MM.1S (cell line): ENCODE measurements around the gene SPHK1.
"Not testable (repeated sequence)": the region's sequence is repeated elsewhere in the genome, so short reads cannot be mapped to it uniquely, and the experiment has no call there.

Experiments used
- DNase-seq: peaks from one replicate; pipeline ENCODE4 v3.0.0-alpha.2; 2015
- H2AFZ ChIP-seq: fragments of 300-600 bp; sonication (generic); 2 replicates; pipeline ENCODE4 v1.6.0; 2016; ENCODE audit warnings: antibody characterized with exemption, low read length
- H3F3A ChIP-seq: fragments of 300-600 bp; sonication (generic); 2 replicates; pipeline ENCODE4 v1.6.1; 2016; ENCODE audit warnings: mild to moderate bottlenecking, antibody characterized with exemption, low read length, moderate library complexity, mixed read lengths; ENCODE audit not compliant: insufficient read depth
- H3K27ac ChIP-seq: fragments of 300-600 bp; sonication (generic); 2 replicates; pipeline ENCODE4 v1.5.1; 2016; ENCODE audit warnings: mild to moderate bottlenecking, low read length
- H3K27me3 ChIP-seq: fragments of 300-600 bp; sonication (generic); replicated peaks from 2 replicates; pipeline ENCODE4 v1.6.0; 2016; ENCODE audit warnings: low read length; ENCODE audit not compliant: insufficient read depth
- H3K36me3 ChIP-seq: fragments of 300-600 bp; sonication (generic); replicated peaks from 2 replicates; pipeline ENCODE4 v1.6.1; 2016; ENCODE audit warnings: mild to moderate bottlenecking, low read length, mixed read lengths; ENCODE audit not compliant: insufficient read depth
- H3K4me1 ChIP-seq: fragments of 300-600 bp; sonication (generic); 2 replicates; pipeline ENCODE4 v1.6.1; 2016; ENCODE audit warnings: low read length, mixed read lengths
- H3K4me2 ChIP-seq: fragments of 300-600 bp; sonication (generic); 2 replicates; pipeline ENCODE4 v1.6.0; 2016; ENCODE audit warnings: low read depth, low read length
- H3K4me3 ChIP-seq: fragments of 300-600 bp; sonication (generic); 2 replicates; pipeline ENCODE4 v1.5.1; 2016; ENCODE audit warnings: low read length, mixed read lengths
- H3K79me2 ChIP-seq: fragments of 300-600 bp; sonication (generic); 2 replicates; pipeline ENCODE4 v1.6.1; 2016; ENCODE audit warnings: mixed run types, low read length, mixed read lengths
- H3K9ac ChIP-seq: fragments of 300-600 bp; sonication (generic); 2 replicates; pipeline ENCODE4 v1.6.1; 2016; ENCODE audit warnings: low read length, mixed read lengths
- H3K9me2 ChIP-seq: fragments of 300-600 bp; sonication (generic); replicated peaks from 2 replicates; pipeline ENCODE4 v1.6.1; 2016; ENCODE audit warnings: mild to moderate bottlenecking, low read length, mixed read lengths; ENCODE audit not compliant: insufficient read depth
- H3K9me3 ChIP-seq: fragments of 300-600 bp; sonication (generic); replicated peaks from 2 replicates; pipeline ENCODE4 v1.6.1; 2016; ENCODE audit warnings: mild to moderate bottlenecking, low read length, mixed read lengths; ENCODE audit not compliant: insufficient read depth
- H4K20me1 ChIP-seq: fragments of 300-600 bp; sonication (generic); 2 replicates; pipeline ENCODE4 v1.6.1; 2016; ENCODE audit warnings: mild to moderate bottlenecking, low read length, moderate library complexity, mixed read lengths; ENCODE audit not compliant: insufficient read depth
- CTCF ChIP-seq: fragments of 300-600 bp; sonication (generic); IDR thresholded peaks from 2 replicates; pipeline ENCODE4 v1.5.1; 2016; ENCODE audit warnings: antibody characterized with exemption, low read length, mixed read lengths
- EZH2 ChIP-seq: fragments of 300-600 bp; sonication (generic); optimal IDR thresholded peaks from 2 replicates; pipeline ENCODE3; 2017; ENCODE audit warnings: low read depth, mild to moderate bottlenecking, antibody characterized with exemption, low read length, mixed read lengths
- EZH2phosphoT487 ChIP-seq: fragments of 300-600 bp; sonication (generic); IDR thresholded peaks from 2 replicates; pipeline ENCODE4 v1.6.1; 2018; ENCODE audit warnings: antibody characterized with exemption, low read length

Gene SPHK1

GRCh38 chr17:76345377-76345974 lies 38.9 kb upstream of the SPHK1 start:
- Histone ChIP-seq H3K36me3 (no peaks in the 10 kb centered on the region), H3K27me3 (no peaks in the 10 kb centered on the region), H3K4me3 (no peak overlapping the region), H2AFZ (no peak overlapping the region), H3K27ac (no peak overlapping the region), H3K9ac (no peak overlapping the region), H3K9me2 (no peaks in the 10 kb centered on the region), H3K79me2 (peaks cover 10% of the 10 kb centered on the region), H3K4me2 (no peak overlapping the region), H4K20me1 (no peaks in the 10 kb centered on the region), H3F3A (no peaks in the 10 kb centered on the region), H3K9me3 (no peaks in the 10 kb centered on the region), H3K4me1 (no peaks in the 10 kb centered on the region)
- TF ChIP-seq EZH2phosphoT487 = no peak
- TF ChIP-seq EZH2 = no peak
- no peak for DNase-seq

- not testable (repeated sequence) for H3K9me2 ChIP-seq, H4K20me1 ChIP-seq, H3K36me3 ChIP-seq, H3K27ac ChIP-seq, H3K4me1 ChIP-seq, H3K4me2 ChIP-seq, H3K9me3 ChIP-seq, H3F3A ChIP-seq, H3K4me3 ChIP-seq, H3K9ac ChIP-seq, H2AFZ ChIP-seq, H3K27me3 ChIP-seq, DNase-seq
- H3K79me2 ChIP-seq = peaks cover 24% of the 10 kb centered on the region
Observed at GRCh38 chr17:76346936-76347335, 37.5 kb upstream of the SPHK1 start.

- Histone ChIP-seq H3K9me3 (no peaks in the 10 kb centered on the region), H3K27me3 (no peaks in the 10 kb centered on the region), H3K9me2 (no peaks in the 10 kb centered on the region), H3K4me1 (no peaks in the 10 kb centered on the region), H3K79me2 (peaks cover 37% of the 10 kb centered on the region), H4K20me1 (no peaks in the 10 kb centered on the region), H3F3A (0 out of 2 replicates have a peak, but pooled peaks cover 7% of the 10 kb centered on the region), H3K9ac (no peak overlapping the region), H3K4me2 (no peak overlapping the region), H3K36me3 (no peaks in the 10 kb centered on the region), H3K4me3 (no peak overlapping the region), H2AFZ (no peak overlapping the region), H3K27ac (no peak overlapping the region)
- TF ChIP-seq CTCF = no peak
- TF ChIP-seq EZH2 = no peak
- no peak for TF ChIP-seq EZH2phosphoT487
- DNase-seq = no peak
Observed at GRCh38 chr17:76350463-76350862, 33.9 kb upstream of the SPHK1 start.

DNA sequence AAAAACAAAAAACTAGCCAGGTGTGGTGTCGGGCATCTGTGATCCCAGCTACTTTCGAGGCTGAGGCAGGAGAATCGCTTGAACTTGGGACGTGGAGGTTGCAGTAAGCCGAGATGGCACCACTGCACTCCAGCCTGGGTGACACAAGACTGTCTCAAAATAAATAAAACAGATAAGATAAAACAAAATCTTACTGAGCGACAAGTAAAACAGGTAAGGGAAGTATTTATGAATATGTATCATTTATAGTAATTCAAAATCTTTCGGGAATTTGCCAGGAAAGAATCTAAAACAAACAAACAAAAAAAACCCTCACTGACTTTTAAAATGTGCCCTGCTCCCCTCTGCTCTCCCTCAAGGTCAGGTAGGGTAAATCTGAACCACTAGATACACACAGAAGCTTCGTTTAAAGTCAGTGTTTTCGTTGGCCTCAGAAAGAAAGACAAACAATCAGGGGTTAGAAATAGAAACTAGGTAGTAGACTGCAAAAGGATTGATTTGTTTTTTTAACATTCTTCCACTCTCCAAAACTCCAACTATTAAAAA lies 32.8 kb upstream of the SPHK1 start:
- H2AFZ ChIP-seq = no peak overlapping the region
- H3K27me3 ChIP-seq = no peaks in the 10 kb centered on the region
- H3K36me3 ChIP-seq = no peaks in the 10 kb centered on the region
- no peaks in the 10 kb centered on the region for H3K9me3 ChIP-seq
- no peak for TF ChIP-seq EZH2
- no peak for TF ChIP-seq EZH2phosphoT487
- no peak for TF ChIP-seq CTCF
- no peak for DNase-seq
- 0 out of 2 replicates have a peak, but pooled peaks cover 7% of the 10 kb centered on the region for H3F3A ChIP-seq
- H3K9me2 ChIP-seq = no peaks in the 10 kb centered on the region
- no peaks in the 10 kb centered on the region for H3K4me1 ChIP-seq
- H4K20me1 ChIP-seq = no peaks in the 10 kb centered on the region
- no peak overlapping the region for H3K27ac ChIP-seq
- H3K4me2 ChIP-seq = no peak overlapping the region
- no peak overlapping the region for H3K4me3 ChIP-seq
- peaks cover 37% of the 10 kb centered on the region for H3K79me2 ChIP-seq
- H3K9ac ChIP-seq = no peak overlapping the region
